Umbilical cord (tissue), 2 donors: ENCODE results near the gene RNF214. TPM values are rescaled to one million over a fixed set of nuclear protein-coding genes. Genes with fewer than 3 reads are reported as not detected.
A peak's percentile ranks its signal among the peaks of the same experiment; 100 is the strongest.
"Not testable (repeated sequence)": the region's sequence is repeated elsewhere in the genome, so short reads cannot be mapped to it uniquely, and the experiment has no call there.

Experiments used
- DNase-seq: peaks from one replicate; pipeline ENCODE4 v3.0.0-alpha.2; 2015; ENCODE audit warnings: low spot score
- total RNA-seq: library from RNA; depleted of rRNA; stranded (reverse); fragments of >200 nt; gene quantifications from one replicate; pipeline ENCODE4 v1.2.3, GENCODE V29; 2014; ENCODE audit warnings: low replicate concordance; ENCODE audit not compliant: insufficient read depth

Gene RNF214
- total RNA-seq, 1 donor from 2014 or later, result 10.8 TPM

- DNase-seq, result no peak
These were observed 2.0 kb upstream of the RNF214 start for GRCh38 chr11:117230286-117230961.

GRCh38 chr11:117230999-117231841 is 1.3 kb upstream of the RNF214 start:
- DNase-seq, result no peak

DNA sequence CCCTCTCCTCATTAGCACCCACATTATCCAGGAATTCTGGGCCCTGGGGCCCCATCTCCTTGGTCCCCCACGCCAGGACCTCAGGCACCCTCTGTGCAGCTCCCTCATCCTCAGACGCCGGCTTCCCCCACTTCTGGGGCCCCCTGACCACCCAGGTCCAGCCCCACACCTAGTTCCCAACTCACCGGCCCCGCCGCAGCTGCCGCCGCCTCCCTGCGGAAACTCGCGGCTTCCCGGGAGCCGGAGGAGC is 704 bp upstream of the RNF214 start, which contains the start of gene PCSK7:
Gene PCSK7 (minus strand): TSS at position 232 of the 250 bp plus-strand sequence. CDS start 2,229 bp downstream, outside the sequence.
- no peak for DNase-seq

DNA sequence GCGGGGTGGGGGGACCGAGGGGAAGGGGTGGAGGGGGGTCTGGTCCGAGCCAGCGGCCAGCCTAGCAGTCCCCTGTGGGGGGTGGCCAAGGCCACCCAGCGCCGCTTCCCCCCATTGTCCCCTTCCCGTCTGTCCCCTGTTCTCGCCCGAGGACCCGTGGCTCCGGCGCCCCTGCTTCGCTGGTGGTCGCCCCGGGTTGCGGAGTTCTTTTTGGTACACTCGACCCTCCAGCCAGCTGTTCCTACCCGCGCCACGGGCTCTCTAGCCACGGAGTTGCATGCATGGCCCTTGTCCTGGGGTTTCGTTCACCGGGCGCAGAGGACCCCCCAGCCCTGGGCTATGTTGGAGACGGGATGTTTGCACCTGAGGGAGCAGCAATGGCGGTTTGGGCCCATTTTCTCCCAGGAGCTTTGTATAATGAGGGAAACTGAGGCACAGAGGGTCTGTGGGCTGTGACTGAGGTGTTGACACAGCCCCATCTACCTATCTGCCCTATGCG is 489 bp downstream of the RNF214 start:
- DNase-seq, result peak; percentile 20

GRCh38 chr11:117238221-117238620 is 5.8 kb downstream of the RNF214 start:
- no peak for DNase-seq

GRCh38 chr11:117239295-117239694 is 6.8 kb downstream of the RNF214 start:
- DNase-seq, result peak; percentile 39

DNA sequence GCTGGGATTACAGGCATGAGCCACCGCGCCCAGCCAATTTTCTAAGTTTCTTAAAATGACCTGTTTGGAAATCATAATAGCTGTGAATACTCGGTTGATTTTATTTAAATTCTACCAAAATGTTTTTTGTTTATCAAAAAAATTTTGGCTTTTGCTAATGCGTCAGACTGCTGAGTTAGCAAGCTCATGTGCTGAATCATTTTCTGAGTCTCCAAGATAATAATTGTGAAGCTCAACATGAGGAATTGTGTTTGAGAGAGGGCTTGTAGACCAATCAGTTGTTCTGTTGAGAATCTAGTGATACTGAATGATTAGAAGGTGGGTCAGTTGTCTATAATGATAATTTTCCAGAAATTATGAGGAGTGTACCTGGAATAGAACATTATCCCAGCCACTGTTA is 15.9 kb downstream of the RNF214 start:
- no peak for DNase-seq

DNA sequence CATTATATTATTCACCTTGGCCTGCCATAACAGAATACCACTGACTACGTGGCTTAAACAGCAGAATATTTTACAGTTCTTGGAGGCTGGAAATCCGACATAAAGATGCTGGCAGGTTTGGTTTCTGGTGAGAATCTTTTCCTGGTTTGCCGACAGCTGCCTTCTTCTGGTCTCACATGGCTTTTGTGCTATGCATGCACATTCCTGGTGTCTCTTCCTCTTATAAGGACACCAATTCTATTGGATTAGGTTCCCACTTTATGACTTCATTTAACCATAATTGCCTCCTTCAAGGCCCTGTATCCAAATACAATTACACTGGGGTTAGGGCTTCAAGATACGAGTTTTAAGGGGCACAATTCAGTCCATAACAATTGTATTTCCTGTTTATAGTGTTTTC is 17.1 kb downstream of the RNF214 start:
- no peak for DNase-seq

DNA sequence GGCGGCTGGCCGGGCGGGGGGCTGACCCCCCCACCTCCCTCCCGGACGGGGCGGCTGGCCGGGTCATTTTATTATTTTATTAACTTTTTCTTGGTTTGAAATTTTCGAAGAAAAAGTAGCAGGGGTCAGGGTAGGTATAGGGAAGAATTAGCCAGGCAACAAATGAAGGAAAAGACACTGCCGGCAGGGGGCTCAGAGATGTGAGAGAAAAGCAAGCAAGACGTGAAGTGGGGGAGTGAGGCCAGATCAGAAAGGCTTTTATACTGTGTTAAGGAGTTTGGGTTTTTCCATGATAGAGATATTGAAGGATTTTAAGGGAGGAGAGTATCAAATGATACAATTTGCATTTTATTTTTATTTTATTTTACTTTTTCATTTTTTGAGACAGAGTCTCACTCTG is 19.0 kb downstream of the RNF214 start:
- DNase-seq, result no peak

- DNase-seq, result no peak
These were observed 23.5 kb downstream of the RNF214 start for GRCh38 chr11:117255966-117256365.

GRCh38 chr11:117256573-117256972 is 24.1 kb downstream of the RNF214 start:
- no peak for DNase-seq

DNA sequence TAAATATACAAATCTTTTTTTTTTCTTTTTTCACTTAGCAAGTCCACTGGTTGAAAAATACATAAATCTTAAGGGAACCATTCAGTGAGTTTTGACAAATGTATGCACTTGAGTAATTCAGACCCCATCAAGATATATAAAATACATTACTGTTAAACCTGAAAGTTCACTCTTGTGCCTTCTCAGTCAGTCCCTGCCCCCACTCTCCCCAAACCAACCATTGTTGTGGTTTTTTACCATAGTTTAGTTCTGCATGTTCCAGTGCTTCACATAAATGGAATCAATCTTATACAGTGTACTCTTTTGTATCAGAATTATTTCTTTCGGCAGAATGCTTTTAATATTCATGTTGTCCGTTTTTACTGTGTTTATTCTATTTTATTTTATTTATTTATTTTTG is 26.1 kb downstream of the RNF214 start:
- DNase-seq, result no peak

- no peak for DNase-seq
These were observed 26.9 kb downstream of the RNF214 start for GRCh38 chr11:117259417-117259816.

DNA sequence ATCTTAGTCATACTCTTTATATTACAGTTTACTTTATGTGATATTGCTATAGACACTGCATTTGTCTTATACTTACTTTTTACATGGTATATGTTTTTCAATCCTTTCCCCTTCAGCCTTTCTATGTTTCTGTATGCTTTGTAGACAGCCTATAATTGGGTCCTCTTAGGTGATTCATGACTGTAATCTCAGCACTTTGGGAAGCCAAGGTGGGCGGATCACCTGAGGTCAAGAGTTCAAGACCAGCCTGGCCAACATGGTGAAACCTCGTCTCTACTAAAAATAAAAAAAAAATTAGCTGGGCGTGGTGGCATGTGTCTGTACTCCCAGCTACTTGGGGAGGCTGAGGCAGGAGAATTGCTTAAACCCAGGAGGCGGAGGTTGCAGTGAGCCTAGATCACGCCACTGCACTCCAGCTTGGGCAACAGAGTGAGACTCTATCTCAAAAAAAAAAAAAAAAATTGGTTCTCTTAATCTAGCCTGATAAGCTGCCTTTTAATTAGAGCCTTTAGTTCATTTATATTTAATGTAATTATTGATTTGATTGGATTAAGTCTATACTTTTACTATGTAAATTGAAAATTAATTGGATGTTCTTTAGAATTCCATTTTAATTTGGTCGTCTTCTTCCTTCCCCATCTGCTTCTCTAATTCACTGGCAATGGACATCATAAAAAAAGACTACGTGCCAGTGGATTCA is 32.3 kb downstream of the RNF214 start:
- DNase-seq, result not testable (repeated sequence)

GRCh38 chr11:117265745-117266144 is 33.3 kb downstream of the RNF214 start:
- no peak for DNase-seq

DNA sequence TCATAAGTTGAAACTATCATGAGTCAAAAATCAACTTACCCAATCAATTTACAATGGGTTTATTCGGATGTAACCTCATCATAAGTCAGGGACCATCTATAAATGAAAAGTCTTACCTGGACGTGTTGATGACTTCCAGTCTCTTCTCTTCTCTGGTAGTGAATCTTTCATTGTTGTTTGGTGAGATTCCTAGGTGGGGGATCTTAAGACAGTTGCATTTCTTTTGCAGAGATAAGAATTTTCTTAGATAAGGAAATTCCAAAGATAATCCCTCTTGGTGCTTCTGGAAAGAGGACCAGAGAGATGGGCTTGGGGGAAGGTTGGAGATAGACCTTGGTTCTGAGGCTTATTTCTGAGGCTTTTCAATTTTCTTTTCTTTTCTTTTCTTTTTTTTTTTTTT is 37.4 kb downstream of the RNF214 start:
- no peak for DNase-seq

- DNase-seq, result no peak
These were observed 38.7 kb downstream of the RNF214 start for GRCh38 chr11:117271208-117271607.

DNA sequence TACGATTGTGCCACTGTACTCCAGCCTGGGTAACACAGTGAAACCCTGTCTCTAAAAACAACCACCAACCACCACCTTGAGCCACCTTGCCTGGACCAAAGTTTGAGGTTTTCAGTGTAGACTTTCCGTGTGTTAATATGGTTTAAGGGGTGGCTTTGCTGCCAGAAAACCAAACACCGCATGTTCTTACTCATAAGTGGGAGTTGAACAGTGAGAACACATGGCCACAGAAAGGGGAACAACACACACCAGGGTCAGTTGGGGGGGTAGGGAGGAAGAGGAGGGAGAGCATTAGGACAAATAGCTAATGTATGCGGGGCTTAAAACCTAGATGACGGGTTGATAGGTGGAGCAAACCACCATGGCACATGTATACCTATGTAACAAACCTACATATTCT is 39.7 kb downstream of the RNF214 start:
- DNase-seq, result not testable (repeated sequence)

GRCh38 chr11:117273550-117274289 is 41.2 kb downstream of the RNF214 start:
- DNase-seq, result no peak

DNA sequence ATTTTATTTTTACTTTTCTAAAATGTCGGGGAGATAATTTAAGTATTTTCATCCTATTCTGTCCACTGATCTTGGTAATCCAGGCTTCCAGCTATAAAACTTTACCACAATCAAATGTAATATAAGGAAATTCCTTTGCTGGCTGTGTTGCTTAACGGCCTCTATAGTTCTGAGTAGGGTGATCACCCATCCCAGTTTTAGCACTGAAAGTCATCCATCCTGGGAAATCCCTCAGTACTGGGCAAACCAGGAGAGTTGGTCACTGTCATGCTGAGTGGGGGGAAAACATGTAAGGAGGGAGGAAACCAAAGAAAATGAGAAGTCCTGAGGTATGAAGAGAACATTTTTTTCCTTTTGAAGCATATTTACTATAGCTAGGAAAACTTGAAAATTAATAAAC is 45.9 kb downstream of the RNF214 start:
- no peak for DNase-seq

DNA sequence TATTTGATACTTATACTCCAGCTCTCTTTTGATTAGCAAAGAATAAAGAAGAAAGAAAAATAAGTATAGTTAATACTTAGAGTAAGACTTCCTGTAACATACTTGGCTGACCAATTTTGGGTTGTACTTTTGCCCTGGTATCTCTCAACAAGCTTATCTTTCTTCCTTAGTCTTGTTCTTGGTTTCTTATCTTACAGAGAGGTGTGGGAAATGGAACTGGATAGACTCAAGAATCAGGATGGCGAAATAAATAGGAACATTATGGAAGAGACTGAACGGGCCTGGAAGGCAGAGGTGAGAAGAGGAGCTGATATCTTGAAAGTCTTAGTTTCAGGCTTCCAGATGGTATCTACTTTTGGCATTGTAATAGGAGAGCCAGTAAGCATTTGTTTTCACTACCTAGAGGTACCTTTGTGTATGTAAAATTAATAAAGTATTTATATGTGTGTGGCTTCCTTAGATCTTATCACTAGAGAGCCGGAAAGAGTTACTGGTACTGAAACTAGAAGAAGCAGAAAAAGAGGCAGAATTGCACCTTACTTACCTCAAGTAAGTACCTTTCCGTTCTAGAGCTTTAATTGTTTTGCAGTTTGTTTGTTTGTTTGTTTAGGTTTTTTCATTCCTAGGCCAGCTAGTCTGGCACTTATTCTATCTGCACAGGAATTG is 47.4 kb downstream of the RNF214 start:
- DNase-seq, result peak; percentile 82
